ENCODE results near the gene COBL. TPM values are rescaled to one million over a fixed set of nuclear protein-coding genes. Genes with fewer than 3 reads are reported as not detected.

The COBL gene
- total RNA-seq, 1 experiment from 2014 or later: 0.39 TPM

GRCh38 chr7:51162724-51163329, 153.8 kb downstream of the COBL start:
- in situ Hi-C loops (cut with HindIII; ENCODE audit: low pct_unique_long_range_greater_than_20kb, low sequenced_read_pairs): no loop called here
- no peaks in the 10 kb centered on the region for H3K36me3 ChIP-seq (ENCODE audit: control insufficient read depth, insufficient read depth, low read length)
- no peak overlapping the region for H3K4me3 ChIP-seq (ENCODE audit: low read depth in 2 of 2, low read length in 2 of 2)
- no peak for TF ChIP-seq POLR2AphosphoS5 (IDR thresholded peaks at IDR 0.05; ENCODE audit: low read depth, low read length)
- TF ChIP-seq CTCF (IDR thresholded peaks at IDR 0.05): peak; percentile 89
- H3K9me3 ChIP-seq (ENCODE audit: control insufficient read depth, insufficient read depth, low read depth, low read length): no peaks in the 10 kb centered on the region
- POLR2A ChIA-PET: interaction anchor here (0.6 kb wide), 1 partner anchor 105 kb away, joined by 4 read pairs; no protein-coding TSS in a partner anchor
- H3K27me3 ChIP-seq (ENCODE audit: control insufficient read depth, insufficient read depth, low read length): peaks cover 3% of the 10 kb centered on the region
- no peaks in the 10 kb centered on the region for H3K4me1 ChIP-seq (ENCODE audit: control insufficient read depth, insufficient read depth, low read length)
- CTCF ChIA-PET: interaction anchor here (0.7 to 2.4 kb wide), 11 partner anchors 62 to 1070 kb away, joined by 3 to 35 read pairs (median 5); no protein-coding TSS in a partner anchor
- DNase-seq (ENCODE audit: low read depth, low spot score) (peak; percentile 88), ATAC-seq (peak; percentile 98)
- intact Hi-C loops (cut with micrococcal nuclease; ENCODE audit: unreplicated experiment): loop anchor here (1.0 to 5.0 kb wide), 5 partner anchors 134 to 1071 kb away; partner anchors contain the start of gene ZPBP
- H3K27ac ChIP-seq (ENCODE audit: low read length): no peak overlapping the region
- BruUV-seq (replicated peaks): no TSS peak

GRCh38 chr7:51161937-51162336, 154.7 kb downstream of the COBL start:
- no TSS peak for BruUV-seq (replicated peaks)
- no peak for DNase-seq (ENCODE audit: low read depth, low spot score)
- Histone ChIP-seq H3K27ac (ENCODE audit: low read length) (no peak overlapping the region), H3K36me3 (ENCODE audit: control insufficient read depth, insufficient read depth, low read length) (no peaks in the 10 kb centered on the region), H3K4me3 (ENCODE audit: low read depth in 2 of 2, low read length in 2 of 2) (no peak overlapping the region), H3K9me3 (ENCODE audit: control insufficient read depth, insufficient read depth, low read depth, low read length) (no peaks in the 10 kb centered on the region), H3K27me3 (ENCODE audit: control insufficient read depth, insufficient read depth, low read length) (peaks cover 3% of the 10 kb centered on the region), H3K4me1 (ENCODE audit: control insufficient read depth, insufficient read depth, low read length) (no peaks in the 10 kb centered on the region)
- TF ChIP-seq REST (IDR thresholded peaks at IDR 0.05; ENCODE audit: insufficient read depth in 1 of 2, low read depth in 2 of 2, low read length in 1 of 2): no peak
- TF ChIP-seq SIN3A (IDR thresholded peaks at IDR 0.05; ENCODE audit: borderline replicate concordance, insufficient read depth, low read depth, low read length): no peak
- TF ChIP-seq TCF7L2 (IDR thresholded peaks at IDR 0.05; ENCODE audit: low read depth, low read length): no peak
- TF ChIP-seq CTCF (IDR thresholded peaks at IDR 0.05): no peak
- no peak for ATAC-seq
- intact Hi-C loops (cut with micrococcal nuclease; ENCODE audit: unreplicated experiment) (loop anchor here (1.0 to 5.0 kb wide), 6 partner anchors 135 to 1070 kb away; partner anchors contain the start of gene ZPBP), in situ Hi-C loops (cut with HindIII; ENCODE audit: low pct_unique_long_range_greater_than_20kb, low sequenced_read_pairs) (no loop called here)
- ChIA-PET POLR2A (no interaction called here), CTCF (interaction anchor here (0.5 to 2.4 kb wide), 7 partner anchors 76 to 1069 kb away, joined by 3 to 35 read pairs (median 5); no protein-coding TSS in a partner anchor)
